Measurements from ENCODE around the gene HSPA1A. TPM values are rescaled to one million over a fixed set of nuclear protein-coding genes. Genes with fewer than 3 reads are reported as not detected.
A peak's percentile ranks its signal among the peaks of the same experiment; 100 is the strongest.

Gene HSPA1A
- total and polyA plus RNA-seq, 9 of the 15 experiments (the other 6 are each of a cell fraction or from before 2014, with no cell fraction given): 2.2 to 273 (median 107) TPM

DNA sequence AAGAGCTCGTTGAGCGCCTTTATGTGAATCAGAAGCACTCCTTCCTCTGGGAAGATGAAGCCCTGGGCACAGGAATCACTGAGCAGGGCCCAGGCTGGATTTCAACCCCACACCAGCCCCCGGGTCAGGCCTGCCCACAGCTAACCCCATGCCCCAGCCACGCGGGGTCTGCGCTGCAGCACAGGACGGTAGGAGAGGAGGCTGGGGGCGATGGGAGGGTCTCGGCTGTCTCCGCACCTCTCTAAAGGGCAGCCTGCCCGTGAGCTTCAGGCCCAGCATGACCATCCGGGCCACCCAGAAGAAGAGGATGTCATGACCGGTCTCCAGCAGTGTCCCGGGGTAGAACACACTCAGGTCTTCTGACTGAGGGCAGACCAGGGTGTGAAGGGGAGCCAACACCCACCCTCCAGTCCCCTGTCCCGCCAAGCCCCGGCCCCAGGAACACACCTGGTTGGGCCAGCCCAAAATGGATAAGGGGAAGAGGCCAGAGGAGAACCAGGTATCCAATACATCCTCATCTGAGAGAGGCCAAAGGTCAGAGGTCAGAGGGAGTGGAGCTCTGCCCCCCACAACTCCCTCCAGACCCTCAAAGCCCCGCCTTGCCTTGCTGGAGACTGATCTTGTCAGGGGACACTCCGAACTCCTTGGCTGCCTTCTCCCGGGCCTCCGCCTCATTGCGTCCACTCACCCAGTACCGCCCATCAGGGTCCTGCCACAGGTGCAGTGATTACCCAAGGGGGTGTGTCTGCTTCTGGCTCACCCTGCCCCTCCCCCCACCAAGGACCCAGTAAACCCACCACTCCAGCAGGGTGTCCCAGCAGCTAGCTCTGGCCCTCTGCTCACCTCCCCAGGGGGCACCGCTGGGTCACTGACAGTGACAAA lies 33.9 kb upstream of the HSPA1A start (continued):
- TF ChIP-seq, protein P1, sequence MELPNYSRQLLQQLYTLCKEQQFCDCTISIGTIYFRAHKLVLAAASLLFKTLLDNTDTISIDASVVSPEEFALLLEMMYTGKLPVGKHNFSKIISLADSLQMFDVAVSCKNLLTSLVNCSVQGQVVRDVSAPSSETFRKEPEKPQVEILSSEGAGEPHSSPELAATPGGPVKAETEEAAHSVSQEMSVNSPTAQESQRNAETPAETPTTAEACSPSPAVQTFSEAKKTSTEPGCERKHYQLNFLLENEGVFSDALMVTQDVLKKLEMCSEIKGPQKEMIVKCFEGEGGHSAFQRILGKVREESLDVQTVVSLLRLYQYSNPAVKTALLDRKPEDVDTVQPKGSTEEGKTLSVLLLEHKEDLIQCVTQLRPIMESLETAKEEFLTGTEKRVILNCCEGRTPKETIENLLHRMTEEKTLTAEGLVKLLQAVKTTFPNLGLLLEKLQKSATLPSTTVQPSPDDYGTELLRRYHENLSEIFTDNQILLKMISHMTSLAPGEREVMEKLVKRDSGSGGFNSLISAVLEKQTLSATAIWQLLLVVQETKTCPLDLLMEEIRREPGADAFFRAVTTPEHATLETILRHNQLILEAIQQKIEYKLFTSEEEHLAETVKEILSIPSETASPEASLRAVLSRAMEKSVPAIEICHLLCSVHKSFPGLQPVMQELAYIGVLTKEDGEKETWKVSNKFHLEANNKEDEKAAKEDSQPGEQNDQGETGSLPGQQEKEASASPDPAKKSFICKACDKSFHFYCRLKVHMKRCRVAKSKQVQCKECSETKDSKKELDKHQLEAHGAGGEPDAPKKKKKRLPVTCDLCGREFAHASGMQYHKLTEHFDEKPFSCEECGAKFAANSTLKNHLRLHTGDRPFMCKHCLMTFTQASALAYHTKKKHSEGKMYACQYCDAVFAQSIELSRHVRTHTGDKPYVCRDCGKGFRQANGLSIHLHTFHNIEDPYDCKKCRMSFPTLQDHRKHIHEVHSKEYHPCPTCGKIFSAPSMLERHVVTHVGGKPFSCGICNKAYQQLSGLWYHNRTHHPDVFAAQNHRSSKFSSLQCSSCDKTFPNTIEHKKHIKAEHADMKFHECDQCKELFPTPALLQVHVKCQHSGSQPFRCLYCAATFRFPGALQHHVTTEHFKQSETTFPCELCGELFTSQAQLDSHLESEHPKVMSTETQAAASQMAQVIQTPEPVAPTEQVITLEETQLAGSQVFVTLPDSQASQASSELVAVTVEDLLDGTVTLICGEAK (IDR thresholded peaks at IDR 0.05): no peak
- TF ChIP-seq, protein P1 (CRISPR knock-in tag; IDR thresholded peaks at IDR 0.05): 0 out of 2 replicates have a peak, but pooled peaks have one; percentile 5
- TF ChIP-seq SNRNP70 (optimal IDR thresholded peaks at IDR 0.05; ENCODE audit: low read depth, low read length): no peak
- no peak for TF ChIP-seq CHD2 (IDR thresholded peaks at IDR 0.05; ENCODE audit: low read depth, low read length)
- TF ChIP-seq KLF6 (CRISPR knock-in tag; IDR thresholded peaks at IDR 0.05; ENCODE audit: borderline replicate concordance): no peak
- TF ChIP-seq ZNF707 (CRISPR knock-in tag; conservative IDR thresholded peaks at IDR 0.05): no peak
- no peak for TF ChIP-seq ZNF121 (CRISPR knock-in tag; conservative IDR thresholded peaks at IDR 0.05)
- TF ChIP-seq CSDE1 (IDR thresholded peaks at IDR 0.05): no peak
- TF ChIP-seq SAP30 (IDR thresholded peaks at IDR 0.05; ENCODE audit: borderline replicate concordance, insufficient read depth, low read depth, low read length, poor library complexity, severe bottlenecking): no peak
- TF ChIP-seq, protein P2, sequence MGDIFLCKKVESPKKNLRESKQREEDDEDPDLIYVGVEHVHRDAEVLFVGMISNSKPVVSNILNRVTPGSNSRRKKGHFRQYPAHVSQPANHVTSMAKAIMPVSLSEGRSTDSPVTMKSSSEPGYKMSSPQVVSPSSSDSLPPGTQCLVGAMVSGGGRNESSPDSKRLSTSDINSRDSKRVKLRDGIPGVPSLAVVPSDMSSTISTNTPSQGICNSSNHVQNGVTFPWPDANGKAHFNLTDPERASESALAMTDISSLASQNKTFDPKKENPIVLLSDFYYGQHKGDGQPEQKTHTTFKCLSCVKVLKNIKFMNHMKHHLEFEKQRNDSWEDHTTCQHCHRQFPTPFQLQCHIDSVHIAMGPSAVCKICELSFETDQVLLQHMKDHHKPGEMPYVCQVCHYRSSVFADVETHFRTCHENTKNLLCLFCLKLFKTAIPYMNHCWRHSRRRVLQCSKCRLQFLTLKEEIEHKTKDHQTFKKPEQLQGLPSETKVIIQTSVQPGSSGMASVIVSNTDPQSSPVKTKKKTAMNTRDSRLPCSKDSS (IDR thresholded peaks at IDR 0.05; ENCODE audit: low read depth, partially characterized antibody): no peak
- no peak for TF ChIP-seq LARP7 (IDR thresholded peaks at IDR 0.05)
- TF ChIP-seq ZNF551 (CRISPR knock-in tag; IDR thresholded peaks at IDR 0.05): no peak
- no peak for TF ChIP-seq NELFE (IDR thresholded peaks at IDR 0.05; ENCODE audit: insufficient read depth, insufficient read length)
- no peak for TF ChIP-seq PYGO2 (tag; IDR thresholded peaks at IDR 0.05)
- TF ChIP-seq ZNF282 (CRISPR knock-in tag; IDR thresholded peaks at IDR 0.05): 0 out of 2 replicates have a peak, but pooled peaks have one; percentile 14
- TF ChIP-seq ZNF696 (CRISPR knock-in tag; conservative IDR thresholded peaks at IDR 0.05): no peak
- TF ChIP-seq KAT2B (IDR thresholded peaks at IDR 0.05; ENCODE audit: low read depth, low read length): no peak
- TF ChIP-seq SPI1 (IDR thresholded peaks at IDR 0.05; ENCODE audit: borderline replicate concordance, low read depth, low read length): no peak
